H1 (cell line): ENCODE results near the gene GCKR. TPM values are rescaled to one million over a fixed set of nuclear protein-coding genes. Genes with fewer than 3 reads are reported as not detected.

ENCODE experiments used
- CHD2 ChIP-seq: IDR thresholded peaks from 2 replicates; pipeline ENCODE4 v1.6.1; 2012; ENCODE audit warnings: low read length, improper control_type of control experiment
- KDM5A ChIP-seq: fragments of 200-600 bp; IDR thresholded peaks from 2 replicates; pipeline ENCODE4 v1.7.1; 2012; ENCODE audit warnings: mild to moderate bottlenecking, low read length, inconsistent platforms, mixed read lengths
- PHF8 ChIP-seq: fragments of 200-600 bp; sonication (generic); conservative IDR thresholded peaks from 2 replicates; pipeline ENCODE4 v1.7.1; 2012; ENCODE audit warnings: low read depth, mild to moderate bottlenecking, inconsistent platforms, low read length, moderate library complexity
- SIN3A ChIP-seq, 2 experiments: IDR thresholded peaks in 1 of 2; conservative IDR thresholded peaks in 1 of 2; 2 replicates each; pipeline ENCODE4 v1.6.1; 2011 to 2012; ENCODE audit warnings: low read length in 2 of 2, improper control_type of control experiment in 1 of 2, low read depth in 1 of 2, mild to moderate bottlenecking in 1 of 2
- SIX5 ChIP-seq: IDR thresholded peaks from 2 replicates; pipeline ENCODE4 v1.6.1; 2011; ENCODE audit warnings: mild to moderate bottlenecking, low read depth, low read length
- polyA plus RNA-seq, 7 experiments: library from polyadenylated mRNA; depleted of rRNA in 3 of 7; stranded (reverse) in 5 of 7; unstranded in 2 of 7; fragments of >200 nt in 5 of 7; fragments of 200-250 nt in 2 of 7; gene quantifications; 1 replicate in 5 of 7; 2 replicates in 1 of 7; 4 replicates in 1 of 7; pipeline versions ENCODE4 v1.2.1 to v1.2.3, GENCODE V29; 2011 to 2013; ENCODE audit warnings: missing spikeins in 2 of 7, mixed read lengths in 2 of 7
- total RNA-seq: library from RNA; stranded (reverse); fragmentation: NEBNext Ultra II Directional; extraction: Animal tissue kit (Norgen Biotek cat#: 25700); gene quantifications from 2 replicates; pipeline ENCODE4 v1.2.1, GENCODE V29; 2021

GCKR gene
- total and polyA plus RNA-seq, 2 of the 8 experiments (the other 6 are each of a cell fraction or from before 2014, with no cell fraction given), result 0.30 to 1.2 TPM

DNA sequence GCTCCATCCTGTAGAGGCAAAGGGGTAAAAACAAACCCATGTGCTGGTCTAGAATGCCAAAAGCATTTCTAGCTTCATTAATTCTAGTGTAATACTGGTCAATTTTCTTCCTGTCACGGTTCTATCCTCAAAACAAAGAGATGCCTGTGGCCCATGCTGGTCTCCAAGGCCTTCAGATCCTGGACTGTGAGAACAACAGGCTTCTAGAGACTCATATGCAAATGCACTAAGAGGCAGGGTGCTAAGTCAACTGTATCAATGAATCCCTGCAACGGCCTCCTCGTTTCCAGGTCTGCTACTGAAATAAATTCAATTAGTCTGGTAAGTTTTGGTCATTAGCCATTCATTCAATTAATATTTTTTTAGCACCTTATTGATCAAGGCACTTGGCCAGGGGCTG, 11.1 kb upstream of the GCKR start (continued):
- no peak for TF ChIP-seq SIX5
- no peak for TF ChIP-seq KDM5A
- no peak for TF ChIP-seq PHF8
- TF ChIP-seq SIN3A (conservative IDR thresholded peaks at IDR 0.05 in 1 of 2, IDR thresholded peaks at IDR 0.05 in 1 of 2; ENCODE audit: low read depth in 1 of 2, low read length in 2 of 2), result no peak
- no peak for TF ChIP-seq CHD2
